ENCODE results near the gene AHSP.

Gene AHSP

GRCh38 chr16:31505483-31505882, 22.2 kb upstream of the AHSP start:
- in situ Hi-C loops (cut with MboI; ENCODE audit: low pct_unique_long_range_greater_than_20kb, low sequenced_read_pairs, unreplicated experiment) = loop anchor here (25.0 kb wide), 1 partner anchor 207 kb away; a partner anchor contains a TSS
- TF ChIP-seq, protein P1, sequence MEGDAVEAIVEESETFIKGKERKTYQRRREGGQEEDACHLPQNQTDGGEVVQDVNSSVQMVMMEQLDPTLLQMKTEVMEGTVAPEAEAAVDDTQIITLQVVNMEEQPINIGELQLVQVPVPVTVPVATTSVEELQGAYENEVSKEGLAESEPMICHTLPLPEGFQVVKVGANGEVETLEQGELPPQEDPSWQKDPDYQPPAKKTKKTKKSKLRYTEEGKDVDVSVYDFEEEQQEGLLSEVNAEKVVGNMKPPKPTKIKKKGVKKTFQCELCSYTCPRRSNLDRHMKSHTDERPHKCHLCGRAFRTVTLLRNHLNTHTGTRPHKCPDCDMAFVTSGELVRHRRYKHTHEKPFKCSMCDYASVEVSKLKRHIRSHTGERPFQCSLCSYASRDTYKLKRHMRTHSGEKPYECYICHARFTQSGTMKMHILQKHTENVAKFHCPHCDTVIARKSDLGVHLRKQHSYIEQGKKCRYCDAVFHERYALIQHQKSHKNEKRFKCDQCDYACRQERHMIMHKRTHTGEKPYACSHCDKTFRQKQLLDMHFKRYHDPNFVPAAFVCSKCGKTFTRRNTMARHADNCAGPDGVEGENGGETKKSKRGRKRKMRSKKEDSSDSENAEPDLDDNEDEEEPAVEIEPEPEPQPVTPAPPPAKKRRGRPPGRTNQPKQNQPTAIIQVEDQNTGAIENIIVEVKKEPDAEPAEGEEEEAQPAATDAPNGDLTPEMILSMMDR (IDR thresholded peaks at IDR 0.05; ENCODE audit: extremely low read depth, insufficient read depth, missing control alignments) = no peak
- no peak for DNase-seq (ENCODE audit: low spot score)

- DNase-seq (ENCODE audit: low spot score) = no peak
- in situ Hi-C loops (cut with MboI; ENCODE audit: low pct_unique_long_range_greater_than_20kb, low sequenced_read_pairs, unreplicated experiment) = loop anchor here (25.0 kb wide), 1 partner anchor 205 kb away; a partner anchor contains a TSS
Observed at GRCh38 chr16:31507617-31507928, 20.1 kb upstream of the AHSP start.

GRCh38 chr16:31507929-31508705, 19.6 kb upstream of the AHSP start, which contains the start of gene RUSF1:
TSS of gene RUSF1 (minus strand) at chr16:31508391. CDS start at chr16:31508373, 18 bp downstream.
- DNase-seq (ENCODE audit: low spot score) = peak; percentile 89
- TF ChIP-seq, protein P1 (IDR thresholded peaks at IDR 0.05; ENCODE audit: extremely low read depth, insufficient read depth, missing control alignments) = no peak
- in situ Hi-C loops (cut with MboI; ENCODE audit: low pct_unique_long_range_greater_than_20kb, low sequenced_read_pairs, unreplicated experiment) = loop anchor here (25.0 kb wide), 1 partner anchor 204 kb away; a partner anchor contains a TSS

More at GRCh38 chr16:31507617-31507928, 20.1 kb upstream of the AHSP start:
- TF ChIP-seq, protein P1 (IDR thresholded peaks at IDR 0.05; ENCODE audit: extremely low read depth, insufficient read depth, missing control alignments) = no peak

- TF ChIP-seq, protein P1 (IDR thresholded peaks at IDR 0.05; ENCODE audit: extremely low read depth, insufficient read depth, missing control alignments) = no peak
- no peak for DNase-seq (ENCODE audit: low spot score)
Observed at GRCh38 chr16:31508706-31509195, 18.9 kb upstream of the AHSP start.

DNA sequence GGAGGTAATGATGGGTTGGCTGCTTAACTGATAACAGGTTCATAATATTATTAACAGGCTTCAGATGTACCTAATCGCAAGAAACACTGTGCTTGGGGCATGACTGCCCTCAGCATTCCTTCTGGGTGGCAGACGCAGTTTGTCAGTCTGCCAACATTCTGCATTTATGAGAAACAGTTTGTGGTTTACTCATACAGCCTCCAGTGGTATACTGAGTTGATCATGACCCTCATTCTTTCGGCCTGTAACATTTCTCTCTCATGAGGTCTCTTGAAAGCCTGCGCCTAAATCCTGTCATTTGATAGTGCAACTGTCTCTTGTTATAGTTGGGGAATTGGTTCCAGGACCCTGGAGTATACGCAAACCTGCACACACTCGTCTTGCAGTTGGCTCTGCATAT, 14.6 kb upstream of the AHSP start:
- in situ Hi-C loops (cut with MboI; ENCODE audit: low pct_unique_long_range_greater_than_20kb, low sequenced_read_pairs, unreplicated experiment) = loop anchor here (25.0 kb wide), 1 partner anchor 199 kb away; a partner anchor contains a TSS
- no peak for DNase-seq (ENCODE audit: low spot score)
- TF ChIP-seq, protein P1 (IDR thresholded peaks at IDR 0.05; ENCODE audit: extremely low read depth, insufficient read depth, missing control alignments) = no peak

More at GRCh38 chr16:31508706-31509195, 18.9 kb upstream of the AHSP start:
- in situ Hi-C loops (cut with MboI; ENCODE audit: low pct_unique_long_range_greater_than_20kb, low sequenced_read_pairs, unreplicated experiment) = loop anchor here (25.0 kb wide), 1 partner anchor 204 kb away; a partner anchor contains a TSS

DNA sequence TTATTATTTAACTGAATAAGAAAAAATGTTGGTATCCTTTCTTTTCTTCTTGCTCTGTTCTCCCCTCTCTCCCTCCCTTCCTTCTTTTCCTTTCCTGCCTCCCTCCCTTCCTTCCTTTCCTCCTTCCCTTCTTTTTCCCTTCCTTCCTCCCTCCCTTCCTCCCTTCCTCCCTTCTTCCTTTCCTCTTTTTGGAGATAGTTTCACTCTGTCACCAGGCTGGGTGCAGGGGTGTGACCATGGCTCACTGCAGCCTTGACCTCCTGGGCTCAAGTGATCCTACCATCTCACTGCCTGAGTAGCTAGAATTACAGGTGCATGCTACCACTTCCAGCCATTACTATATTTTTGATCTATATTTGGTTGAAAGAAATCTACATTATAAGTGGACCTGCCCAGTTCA, 13.8 kb upstream of the AHSP start:
- no peak for DNase-seq (ENCODE audit: low spot score)
- TF ChIP-seq, protein P1 (IDR thresholded peaks at IDR 0.05; ENCODE audit: extremely low read depth, insufficient read depth, missing control alignments) = no peak
- in situ Hi-C loops (cut with MboI; ENCODE audit: low pct_unique_long_range_greater_than_20kb, low sequenced_read_pairs, unreplicated experiment) = loop anchor here (25.0 kb wide), 1 partner anchor 198 kb away; a partner anchor contains a TSS

All from GM13977 (cell line).